Ishikawa (cell line): ENCODE data around the gene TPH2.

Experiments
- EP300 ChIP-seq: IDR thresholded peaks from 2 replicates; pipeline ENCODE4 v1.6.1; 2012; ENCODE audit warnings: borderline replicate concordance
- FOXM1 ChIP-seq: IDR thresholded peaks from 2 replicates; pipeline ENCODE4 v1.6.1; 2012; ENCODE audit warnings: low read depth, borderline replicate concordance
- RAD21 ChIP-seq: IDR thresholded peaks from 2 replicates; pipeline ENCODE4 v1.6.1; 2012; ENCODE audit warnings: low read depth
- TF ChIP-seq, protein P1 (sequence below): IDR thresholded peaks from 2 replicates; pipeline ENCODE4 v1.6.1; 2012
- TF ChIP-seq, protein P2 (sequence below): IDR thresholded peaks from 2 replicates; pipeline ENCODE4 v1.6.1; 2012; ENCODE audit warnings: low read depth, mild to moderate bottlenecking

DNA sequence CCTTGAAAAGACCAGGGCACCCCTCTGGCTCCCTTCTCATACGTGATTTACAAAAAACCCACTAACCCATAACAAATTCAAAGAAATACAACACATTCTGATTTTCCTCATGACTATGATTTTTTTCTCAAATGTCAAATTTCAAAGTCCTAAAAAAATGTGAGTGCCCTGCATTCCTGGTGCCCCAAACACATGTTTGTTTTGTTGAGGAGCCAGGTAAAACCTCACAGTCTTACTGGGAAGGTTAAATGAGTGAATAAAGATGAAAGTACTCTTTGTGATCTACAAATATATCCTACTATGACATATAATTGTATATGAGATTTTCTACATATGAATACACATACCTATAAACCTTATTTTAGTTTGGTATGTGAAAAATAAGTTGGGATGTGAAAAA is 30.7 kb downstream of the TPH2 start:
- TF ChIP-seq, protein P1, sequence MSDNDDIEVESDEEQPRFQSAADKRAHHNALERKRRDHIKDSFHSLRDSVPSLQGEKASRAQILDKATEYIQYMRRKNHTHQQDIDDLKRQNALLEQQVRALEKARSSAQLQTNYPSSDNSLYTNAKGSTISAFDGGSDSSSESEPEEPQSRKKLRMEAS, result no peak
- TF ChIP-seq, protein P2, sequence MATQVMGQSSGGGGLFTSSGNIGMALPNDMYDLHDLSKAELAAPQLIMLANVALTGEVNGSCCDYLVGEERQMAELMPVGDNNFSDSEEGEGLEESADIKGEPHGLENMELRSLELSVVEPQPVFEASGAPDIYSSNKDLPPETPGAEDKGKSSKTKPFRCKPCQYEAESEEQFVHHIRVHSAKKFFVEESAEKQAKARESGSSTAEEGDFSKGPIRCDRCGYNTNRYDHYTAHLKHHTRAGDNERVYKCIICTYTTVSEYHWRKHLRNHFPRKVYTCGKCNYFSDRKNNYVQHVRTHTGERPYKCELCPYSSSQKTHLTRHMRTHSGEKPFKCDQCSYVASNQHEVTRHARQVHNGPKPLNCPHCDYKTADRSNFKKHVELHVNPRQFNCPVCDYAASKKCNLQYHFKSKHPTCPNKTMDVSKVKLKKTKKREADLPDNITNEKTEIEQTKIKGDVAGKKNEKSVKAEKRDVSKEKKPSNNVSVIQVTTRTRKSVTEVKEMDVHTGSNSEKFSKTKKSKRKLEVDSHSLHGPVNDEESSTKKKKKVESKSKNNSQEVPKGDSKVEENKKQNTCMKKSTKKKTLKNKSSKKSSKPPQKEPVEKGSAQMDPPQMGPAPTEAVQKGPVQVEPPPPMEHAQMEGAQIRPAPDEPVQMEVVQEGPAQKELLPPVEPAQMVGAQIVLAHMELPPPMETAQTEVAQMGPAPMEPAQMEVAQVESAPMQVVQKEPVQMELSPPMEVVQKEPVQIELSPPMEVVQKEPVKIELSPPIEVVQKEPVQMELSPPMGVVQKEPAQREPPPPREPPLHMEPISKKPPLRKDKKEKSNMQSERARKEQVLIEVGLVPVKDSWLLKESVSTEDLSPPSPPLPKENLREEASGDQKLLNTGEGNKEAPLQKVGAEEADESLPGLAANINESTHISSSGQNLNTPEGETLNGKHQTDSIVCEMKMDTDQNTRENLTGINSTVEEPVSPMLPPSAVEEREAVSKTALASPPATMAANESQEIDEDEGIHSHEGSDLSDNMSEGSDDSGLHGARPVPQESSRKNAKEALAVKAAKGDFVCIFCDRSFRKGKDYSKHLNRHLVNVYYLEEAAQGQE, result no peak
- TF ChIP-seq RAD21, result no peak
- TF ChIP-seq EP300, result no peak
- no peak for TF ChIP-seq FOXM1
